H1 (cell line): ENCODE data around the gene LARP1. TPM values are rescaled to one million over a fixed set of nuclear protein-coding genes. Genes with fewer than 3 reads are reported as not detected.

Experiments used
- CTCF ChIA-PET: fragments of 300-600 bp; sonication (Branson Sonifier 250); formaldehyde crosslinking; loops from one replicate; lab custom pipeline; 2021; ENCODE audit not compliant: partially characterized antibody; lab: Charles Lee
- POLR2A ChIA-PET: fragments of 300-600 bp; sonication (Branson Sonifier 250); formaldehyde crosslinking; loops from one replicate; lab custom pipeline; 2021; ENCODE audit warnings: inconsistent platforms; ENCODE audit not compliant: partially characterized antibody; lab: Charles Lee
- DNase-seq, 2 experiments: peaks; one replicate each; pipeline versions ENCODE4 v3.0.0 to v3.0.0-alpha.2; 2010 to 2022; ENCODE audit warnings: low spot score in 2 of 2, low read depth in 1 of 2, mixed read lengths in 1 of 2
- FAIRE-seq: peaks from 2 replicates; lab custom pipeline; 2011; peaks lifted over from hg19 to GRCh38; lab: Jason Lieb, UNC
- H2AFZ ChIP-seq: 2 replicates; pipeline ENCODE4 v1.8.1; 2012; ENCODE audit warnings: low read length, inconsistent platforms
- H2AK5ac ChIP-seq: 2 replicates; pipeline ENCODE4 v1.6.1; 2013; ENCODE audit warnings: low read depth, low read length
- H2BK120ac ChIP-seq: replicated peaks from 2 replicates; pipeline ENCODE3; 2013; ENCODE audit warnings: low read depth, low read length, inconsistent platforms
- H2BK12ac ChIP-seq: 2 replicates; pipeline ENCODE4 v1.6.1; 2013; ENCODE audit warnings: low read depth, low read length
- H2BK15ac ChIP-seq: 2 replicates; pipeline ENCODE4 v1.6.1; 2013; ENCODE audit warnings: low read length
- H2BK20ac ChIP-seq: 2 replicates; pipeline ENCODE4 v1.6.1; 2013; ENCODE audit warnings: low read length
- H2BK5ac ChIP-seq: 2 replicates; pipeline ENCODE4 v1.6.1; 2013; ENCODE audit warnings: low read depth, low read length
- H3K14ac ChIP-seq: 2 replicates; pipeline ENCODE4 v1.6.1; 2013; ENCODE audit warnings: inconsistent platforms; ENCODE audit not compliant: insufficient read length
- H3K18ac ChIP-seq: 2 replicates; pipeline ENCODE4 v1.6.1; 2013; ENCODE audit warnings: low read length; ENCODE audit errors: extremely low read depth
- H3K23ac ChIP-seq: 2 replicates; pipeline ENCODE4 v1.6.1; 2013; ENCODE audit warnings: inconsistent platforms; ENCODE audit not compliant: insufficient read length
- H3K23me2 ChIP-seq: 2 replicates; pipeline ENCODE4 v1.6.1; 2013; ENCODE audit warnings: low read depth, low read length
- H3K27ac ChIP-seq: 2 replicates; pipeline ENCODE4 v1.6.1; 2011; ENCODE audit warnings: low read depth, low read length, inconsistent platforms
- H3K27me3 ChIP-seq, 4 experiments: replicated peaks in 1 of 4; 1 replicate in 1 of 4; 2 replicates in 3 of 4; pipeline versions ENCODE4 v1.6.1 to v1.8.1; 2011 to 2013; ENCODE audit warnings: low read length in 3 of 4, mild to moderate bottlenecking in 3 of 4, inconsistent platforms in 2 of 4, mixed read lengths in 2 of 4, moderate library complexity in 1 of 4; ENCODE audit not compliant: control insufficient read depth in 3 of 4, insufficient read depth in 3 of 4; ENCODE audit errors: extremely low read depth in 1 of 4
- H3K36me3 ChIP-seq, 4 experiments: 2 replicates each; pipeline versions ENCODE4 v1.6.1 to v1.8.1; 2011 to 2013; ENCODE audit warnings: mild to moderate bottlenecking in 4 of 4, low read length in 3 of 4, moderate library complexity in 2 of 4, control low read depth in 1 of 4, inconsistent platforms in 1 of 4; ENCODE audit not compliant: insufficient read depth in 4 of 4, control insufficient read depth in 2 of 4
- H3K4ac ChIP-seq: replicated peaks from 2 replicates; pipeline ENCODE3; 2013; ENCODE audit warnings: low read length, low read depth, mixed read lengths, inconsistent platforms; ENCODE audit not compliant: insufficient read length
- H3K4me1 ChIP-seq, 4 experiments: replicated peaks in 1 of 4; 1 replicate in 1 of 4; 2 replicates in 3 of 4; pipeline versions ENCODE4 v1.6.1 to v1.8.1; 2011 to 2013; ENCODE audit warnings: low read length in 3 of 4, inconsistent platforms in 2 of 4, mixed read lengths in 1 of 4; ENCODE audit not compliant: insufficient read depth in 4 of 4, control insufficient read depth in 3 of 4
- H3K4me2 ChIP-seq, 2 experiments: 2 replicates each; pipeline versions ENCODE4 v1.6.1 to v1.8.1; 2011 to 2013; ENCODE audit warnings: low read depth in 2 of 2, low read length in 2 of 2, control low read depth in 1 of 2, inconsistent platforms in 1 of 2, mild to moderate bottlenecking in 1 of 2; ENCODE audit not compliant: insufficient read depth in 1 of 2
- H3K4me3 ChIP-seq, 4 experiments: fragments of 200-600, 300-600 bp in 1 of 4; sonication (generic), shearing (Covaris generic), sonication (Bioruptor Twin) in 1 of 4; 2 replicates each; pipeline versions ENCODE4 v1.5.1 to v1.8.1; 2011 to 2016; ENCODE audit warnings: low read length in 4 of 4, low read depth in 3 of 4, control low read depth in 2 of 4, inconsistent platforms in 2 of 4, mild to moderate bottlenecking in 2 of 4, mixed read lengths in 1 of 4, moderate library complexity in 1 of 4; ENCODE audit not compliant: insufficient read depth in 2 of 4; ENCODE audit errors: extremely low read depth in 1 of 4
- H3K56ac ChIP-seq: replicated peaks from 2 replicates; pipeline ENCODE3; 2013; ENCODE audit warnings: low read depth, mild to moderate bottlenecking, mixed read lengths, low read length, inconsistent platforms; ENCODE audit not compliant: insufficient read length
- H3K79me1 ChIP-seq: 2 replicates; pipeline ENCODE4 v1.6.1; 2013; ENCODE audit warnings: low read depth, low read length, control low read depth
- H3K79me2 ChIP-seq, 2 experiments: 2 replicates each; pipeline versions ENCODE4 v1.6.1 to v1.8.1; 2012 to 2013; ENCODE audit warnings: low read length in 2 of 2, mild to moderate bottlenecking in 2 of 2, inconsistent platforms in 1 of 2; ENCODE audit not compliant: insufficient read depth in 2 of 2, control insufficient read depth in 1 of 2
- H3K9ac ChIP-seq, 4 experiments: replicated peaks in 1 of 4; 1 replicate in 1 of 4; 2 replicates in 3 of 4; pipeline versions ENCODE4 v1.6.1 to v1.8.1; 2011 to 2013; ENCODE audit warnings: low read depth in 3 of 4, low read length in 3 of 4, control low read depth in 2 of 4, mild to moderate bottlenecking in 2 of 4, moderate library complexity in 2 of 4, inconsistent platforms in 1 of 4; ENCODE audit errors: extremely low read depth in 1 of 4
- H3K9me3 ChIP-seq, 2 experiments: 2 replicates each; pipeline versions ENCODE4 v1.6.1 to v1.8.1; 2012 to 2013; ENCODE audit warnings: mild to moderate bottlenecking in 2 of 2, moderate library complexity in 2 of 2, control low read depth in 1 of 2, inconsistent platforms in 1 of 2, low read depth in 1 of 2, low read length in 1 of 2, mixed read lengths in 1 of 2; ENCODE audit not compliant: insufficient read depth in 2 of 2
- H4K20me1 ChIP-seq, 2 experiments: replicated peaks in 1 of 2; 2 replicates each; pipeline versions ENCODE3 to v1.8.1; 2011 to 2013; ENCODE audit warnings: inconsistent platforms in 2 of 2, low read length in 2 of 2, mild to moderate bottlenecking in 1 of 2; ENCODE audit not compliant: insufficient read depth in 2 of 2, control insufficient read depth in 1 of 2
- H4K5ac ChIP-seq: 2 replicates; pipeline ENCODE4 v1.6.1; 2013; ENCODE audit warnings: low read length, low read depth, mixed read lengths, inconsistent platforms; ENCODE audit not compliant: insufficient read length
- H4K8ac ChIP-seq: 2 replicates; pipeline ENCODE4 v1.8.0; 2013; ENCODE audit warnings: mild to moderate bottlenecking, moderate library complexity, low read length, inconsistent platforms; ENCODE audit not compliant: insufficient read depth; ENCODE audit errors: extremely low read depth
- H4K91ac ChIP-seq: replicated peaks from 2 replicates; pipeline ENCODE3; 2013; ENCODE audit warnings: low read length, mixed read lengths, inconsistent platforms; ENCODE audit not compliant: insufficient read length
- ATF3 ChIP-seq: IDR thresholded peaks from 2 replicates; pipeline ENCODE4 v1.6.1; 2011; ENCODE audit warnings: low read depth, mild to moderate bottlenecking, low read length; ENCODE audit not compliant: insufficient read depth
- SUZ12 ChIP-seq: fragments of 200-600 bp; sonication (generic); IDR thresholded peaks from 2 replicates; pipeline ENCODE4 v1.6.1; 2012; ENCODE audit warnings: mild to moderate bottlenecking, inconsistent platforms, low read length, moderate library complexity, mixed read lengths
- WGBS, 2 experiments: shearing (Covaris generic) in 1 of 2; methylation state at CpG; one replicate each; pipeline versions ENCODE4 v1.1.6 to v1.1.7; 2013 to 2015; ENCODE audit warnings: low lambda C conversion rate in 2 of 2, mixed read lengths in 2 of 2, inconsistent platforms in 1 of 2, low coverage in 1 of 2, missing lambda C conversion rate in 1 of 2; ENCODE audit not compliant: insufficient replicate concordance in 2 of 2, insufficient coverage in 1 of 2, insufficient read length in 1 of 2; ENCODE audit errors: extremely low coverage in 1 of 2, missing lambda C conversion rate in 1 of 2; 5-methylcytosine and 5-hydroxymethylcytosine counted together
- polyA plus RNA-seq, 7 experiments: library from polyadenylated mRNA; depleted of rRNA in 3 of 7; stranded (reverse) in 5 of 7; unstranded in 2 of 7; fragments of >200 nt in 5 of 7; fragments of 200-250 nt in 2 of 7; gene quantifications; 1 replicate in 5 of 7; 2 replicates in 1 of 7; 4 replicates in 1 of 7; pipeline versions ENCODE4 v1.2.1 to v1.2.3, GENCODE V29; 2011 to 2013; ENCODE audit warnings: missing spikeins in 2 of 7, mixed read lengths in 2 of 7
- total RNA-seq: library from RNA; stranded (reverse); fragmentation: NEBNext Ultra II Directional; extraction: Animal tissue kit (Norgen Biotek cat#: 25700); gene quantifications from 2 replicates; pipeline ENCODE4 v1.2.1, GENCODE V29; 2021

The LARP1 gene
- total and polyA plus RNA-seq, 2 of the 8 experiments (the other 6 are each of a cell fraction or from before 2014, with no cell fraction given), result 106 to 422 TPM

- H2BK20ac ChIP-seq, result no peak overlapping the region
- H2BK5ac ChIP-seq, result no peak overlapping the region
- TF ChIP-seq SUZ12, result no peak
- TF ChIP-seq ATF3, result no peak
- peaks cover 0 to 2% of the 10 kb centered on the region in 2 experiments for H4K20me1 ChIP-seq
- ChIA-PET POLR2A (interaction anchor here (0.8 to 2.8 kb wide), 3 partner anchors 11 to 32 kb away, joined by 3 to 16 read pairs (median 7); no protein-coding TSS in a partner anchor), CTCF (interaction anchor here (0.6 to 4.5 kb wide), 4 partner anchors 11 to 37 kb away, joined by 3 to 26 read pairs (median 5); no protein-coding TSS in a partner anchor)
- no peak overlapping the region for H4K91ac ChIP-seq
- peaks cover 6 to 17% (median 11%) of the 10 kb centered on the region in 4 experiments for H3K4me1 ChIP-seq
- no peak overlapping the region for H3K56ac ChIP-seq
- DNase-seq (no peak), FAIRE-seq (no peak)
- no peak overlapping the region for H2BK12ac ChIP-seq
- H2AK5ac ChIP-seq, result no peak overlapping the region
- no peaks in the 10 kb centered on the region; the same call in 1 of the 2 replicates for H3K79me1 ChIP-seq
- H3K4ac ChIP-seq, result no peak overlapping the region
- H3K18ac ChIP-seq, result no peak overlapping the region
- no peak overlapping the region for H3K27ac ChIP-seq
- no peak overlapping the region for H3K23ac ChIP-seq
- WGBS, 2 experiments, result 82% methylated on average over 2 of the region's 2 CpGs; no CpG with 5 or more reads in 1 of the 2 experiments
- no peak overlapping the region for H2BK120ac ChIP-seq
- H3K4me3 ChIP-seq, result no peak overlapping the region
- H3K23me2 ChIP-seq, result 0 out of 2 replicates have a peak, but pooled peaks cover 4% of the 10 kb centered on the region
- H4K5ac ChIP-seq, result no peak overlapping the region
- H3K27me3 ChIP-seq, result no peaks in the 10 kb centered on the region
- no peak overlapping the region; a peak in 1 of 4 replicates for H3K4me2 ChIP-seq
- H3K36me3 ChIP-seq, result no peaks in the 10 kb centered on the region; a peak in 1 of 8 replicates
- no peak overlapping the region for H4K8ac ChIP-seq
- H3K9me3 ChIP-seq, result no peaks in the 10 kb centered on the region
- H3K14ac ChIP-seq, result no peak overlapping the region
- H3K9ac ChIP-seq, result no peak overlapping the region
- H3K79me2 ChIP-seq, result peaks cover 0 to 9% of the 10 kb centered on the region in 2 experiments; a peak in 2 of 4 replicates
- H2AFZ ChIP-seq, result no peak overlapping the region
- 0 out of 2 replicates have a peak overlapping the region, but pooled peaks have one; percentile 19 for H2BK15ac ChIP-seq
Measured at GRCh38 chr5:154722936-154723335, 32.2 kb upstream of the LARP1 start.
